Activated T-cell treated with anti-CD3 and anti-CD28 coated beads, Interleukin-2, amount 50 U/mL, for 72 hours (primary cell): ENCODE data around the gene TCF7L1. TPM values are rescaled to one million over a fixed set of nuclear protein-coding genes. Genes with fewer than 3 reads are reported as not detected.
"Not testable (repeated sequence)": the region's sequence is repeated elsewhere in the genome, so short reads cannot be mapped to it uniquely, and the experiment has no call there.

Experiments
- ATAC-seq, 2 donors: fragments of 150-1000 bp; cut with Tn5 transposase; replicated peaks in 1 of 2; 2 replicates each; pipeline ENCODE4 v1.10.0; 2021; ENCODE audit warnings: moderate library complexity in 2 of 2, mild to moderate bottlenecking in 1 of 2
- DNase-seq, 2 donors: peaks; one replicate each; pipeline ENCODE4 v3.0.0; 2021 to 2022; ENCODE audit warnings: mixed read lengths in 1 of 2
- H3K27ac Mint-ChIP-seq: one replicate; pipeline ENCODE4 v1.8.0; 2022; ENCODE audit warnings: mild to moderate bottlenecking, moderate library complexity, mixed read lengths
- H3K27me3 Mint-ChIP-seq: one replicate; pipeline ENCODE4 v1.8.0; 2022; ENCODE audit warnings: low read depth, mixed read lengths
- H3K36me3 Mint-ChIP-seq, 2 donors: one replicate each; pipeline ENCODE4 v1.8.0; 2022; ENCODE audit warnings: mixed read lengths in 2 of 2, mild to moderate bottlenecking in 1 of 2; ENCODE audit not compliant: insufficient read depth in 2 of 2
- H3K4me1 Mint-ChIP-seq: one replicate; pipeline ENCODE4 v1.8.0; 2022; ENCODE audit warnings: low read depth, mixed read lengths
- H3K4me3 Mint-ChIP-seq, 2 donors: one replicate each; pipeline ENCODE4 v1.8.0; 2022; ENCODE audit warnings: mild to moderate bottlenecking in 2 of 2, mixed read lengths in 2 of 2, moderate library complexity in 2 of 2
- H3K9me3 Mint-ChIP-seq, 2 donors: one replicate each; pipeline ENCODE4 v1.8.0; 2022; ENCODE audit warnings: mixed read lengths in 2 of 2
- total RNA-seq, 2 donors: library from RNA; stranded (reverse); gene quantifications; one replicate each; pipeline ENCODE4 v1.2.3, GENCODE V29; 2022

The TCF7L1 gene
- total RNA-seq, 2 donors from 2014 or later = 0.07 to 0.16 TPM

DNA sequence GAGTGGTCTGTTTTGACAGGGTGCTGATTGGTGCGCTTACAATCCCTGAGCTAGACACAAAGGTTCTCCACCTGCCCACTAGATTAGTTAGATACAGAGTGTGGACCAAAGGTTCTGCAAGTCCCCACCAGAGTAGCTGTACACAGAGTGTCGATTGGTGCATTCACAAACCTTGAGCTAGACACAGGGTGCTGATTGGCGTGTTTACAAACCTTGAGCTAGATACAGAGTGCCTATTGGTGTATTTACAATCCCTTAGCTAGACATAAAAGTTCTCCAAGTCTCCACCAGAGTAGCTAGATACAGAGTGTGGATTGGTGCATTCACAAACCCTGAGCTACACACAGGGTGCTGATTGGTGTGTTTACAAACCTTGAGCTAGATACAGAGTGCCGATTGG lies 200.7 kb downstream of the TCF7L1 start:
- H3K4me3 Mint-ChIP-seq, H3K36me3 Mint-ChIP-seq, H3K27me3 Mint-ChIP-seq, ATAC-seq, H3K9me3 Mint-ChIP-seq, DNase-seq, H3K27ac Mint-ChIP-seq: not testable (repeated sequence)
- H3K4me1 Mint-ChIP-seq = peaks cover 29% of the 10 kb centered on the region

DNA sequence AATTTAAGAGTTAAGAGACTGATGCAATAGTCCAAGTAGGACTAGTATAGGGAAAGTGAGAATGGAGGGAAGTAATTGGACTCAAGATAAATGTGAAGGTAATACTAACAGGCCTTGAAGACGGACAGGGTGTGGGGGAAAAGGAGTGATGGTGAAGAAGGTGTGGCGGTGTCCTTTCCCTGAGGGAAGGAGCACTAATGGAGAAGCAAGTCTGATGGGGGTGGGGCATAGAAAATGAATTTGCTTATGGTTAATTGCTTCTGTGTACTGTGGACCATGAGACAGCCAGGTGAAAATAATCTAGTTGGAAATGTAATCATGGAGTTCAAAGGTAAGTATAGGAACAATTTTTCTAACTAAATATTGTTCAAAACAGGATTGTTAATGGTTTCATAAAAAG lies 201.7 kb downstream of the TCF7L1 start:
- no peaks in the 10 kb centered on the region for H3K27me3 Mint-ChIP-seq
- ATAC-seq (no peak), DNase-seq (no peak)
- H3K9me3 Mint-ChIP-seq = no peaks in the 10 kb centered on the region
- no peak overlapping the region for H3K4me3 Mint-ChIP-seq
- H3K4me1 Mint-ChIP-seq = peaks cover 19% of the 10 kb centered on the region
- H3K36me3 Mint-ChIP-seq = no peaks in the 10 kb centered on the region
- no peak overlapping the region for H3K27ac Mint-ChIP-seq

DNA sequence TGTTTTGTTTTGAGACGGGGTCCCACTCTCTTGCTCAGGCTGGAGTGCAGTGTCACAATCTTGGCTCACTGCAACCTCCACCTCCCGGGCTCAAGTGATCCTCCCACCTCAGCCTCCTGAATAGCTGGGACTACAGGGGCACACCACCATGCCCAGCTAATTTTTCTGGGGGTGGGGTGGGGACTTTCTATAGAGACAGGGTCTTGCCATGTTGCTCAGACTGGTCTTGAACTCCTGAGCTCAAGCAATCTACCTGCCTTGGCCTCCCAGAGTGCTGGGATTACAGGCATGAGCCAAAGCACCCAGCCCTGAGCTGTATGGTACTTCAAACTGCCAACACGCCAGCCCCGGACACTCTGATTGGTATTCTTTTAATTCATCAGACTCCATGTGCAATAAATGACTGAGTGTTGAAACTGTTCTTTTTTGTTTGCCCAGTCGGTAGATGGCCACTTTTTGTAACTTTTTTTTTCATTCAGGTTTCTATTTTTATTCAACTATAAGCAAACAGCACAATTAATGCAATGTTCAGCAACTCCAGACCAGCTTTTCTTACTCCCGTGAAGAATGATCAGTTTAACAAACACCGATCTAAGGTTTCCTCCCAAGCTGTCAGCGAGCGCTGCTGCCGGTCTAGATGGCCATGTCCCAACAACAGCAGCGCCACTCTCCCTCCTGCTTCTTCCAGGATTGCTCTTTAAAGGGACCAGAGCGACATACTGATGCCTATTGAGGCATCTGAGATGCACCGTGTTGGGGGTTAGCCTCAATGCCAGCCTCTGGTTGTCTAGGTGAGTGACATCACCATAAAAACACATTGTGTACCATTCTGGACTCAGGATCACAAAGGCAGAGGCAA lies 207.1 kb downstream of the TCF7L1 start:
- Mint-ChIP-seq H3K4me1 (no peaks in the 10 kb centered on the region), H3K4me3 (no peak overlapping the region), H3K9me3 (no peaks in the 10 kb centered on the region), H3K27ac (no peak overlapping the region), H3K27me3 (no peaks in the 10 kb centered on the region), H3K36me3 (peaks cover 0 to 2% of the 10 kb centered on the region in 2 donors)
- ATAC-seq (no peak), DNase-seq (no peak)

DNA sequence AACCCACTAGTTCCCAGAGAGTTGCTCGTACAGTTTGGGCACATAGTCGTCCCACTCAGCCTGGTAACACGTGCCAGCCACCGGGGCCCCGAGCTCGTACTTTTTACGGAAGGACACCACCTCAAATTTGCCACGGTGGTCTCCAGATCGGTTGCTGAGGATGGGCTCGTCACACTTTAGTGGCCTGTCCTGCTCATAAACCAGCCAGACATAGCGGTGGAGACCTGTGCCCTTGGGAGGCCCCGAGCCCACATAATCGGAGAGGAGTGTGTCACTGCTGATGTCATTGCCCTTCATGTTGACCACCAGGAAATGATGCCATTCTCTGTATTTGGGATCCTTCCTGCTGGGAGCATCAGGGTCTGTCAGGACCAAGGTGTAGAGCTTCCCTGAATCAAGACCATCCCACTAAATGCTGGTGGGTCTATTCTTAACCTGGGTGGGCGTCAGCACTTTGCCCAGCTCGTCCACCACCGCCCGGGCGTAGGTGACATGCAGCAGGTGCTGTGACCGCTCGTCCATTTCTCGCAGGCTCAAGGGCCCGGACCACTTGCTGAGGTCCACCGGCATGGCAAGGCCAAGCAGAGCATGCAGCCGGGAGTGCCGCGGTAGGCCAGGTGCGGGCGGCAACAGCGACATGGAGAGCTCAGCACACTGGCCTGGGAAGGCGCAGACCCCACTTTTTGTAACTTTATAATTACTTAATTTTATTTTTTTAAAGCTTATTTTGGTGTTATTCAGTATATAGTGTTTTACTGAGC lies 208.3 kb downstream of the TCF7L1 start:
- ATAC-seq (no peak), DNase-seq (no peak)
- H3K4me3 Mint-ChIP-seq = no peak overlapping the region
- H3K27ac Mint-ChIP-seq = no peak overlapping the region
- peaks cover 0 to 2% of the 10 kb centered on the region in 2 donors for H3K36me3 Mint-ChIP-seq
- no peaks in the 10 kb centered on the region for H3K9me3 Mint-ChIP-seq
- H3K4me1 Mint-ChIP-seq = no peaks in the 10 kb centered on the region
- no peaks in the 10 kb centered on the region for H3K27me3 Mint-ChIP-seq

DNA sequence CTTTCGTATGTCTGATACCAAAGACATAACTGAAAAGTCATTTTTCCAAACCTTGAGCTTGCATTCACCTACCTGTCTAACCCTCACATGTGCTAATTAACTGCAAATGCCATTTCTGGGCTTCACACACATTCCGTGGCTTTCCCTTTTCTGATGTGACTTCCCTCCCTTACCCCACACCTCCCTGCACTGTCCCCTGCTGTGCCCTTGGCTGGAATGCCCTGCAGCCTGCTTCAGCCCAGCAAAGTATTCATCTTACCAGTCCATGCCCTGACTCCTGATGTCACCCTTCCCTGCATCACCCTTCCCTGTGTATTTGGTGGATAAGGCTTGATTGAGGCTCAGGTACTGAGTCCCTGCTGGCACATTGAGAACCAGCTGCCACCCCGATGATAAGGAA lies 209.0 kb downstream of the TCF7L1 start:
- ATAC-seq (no peak), DNase-seq (no peak)
- no peaks in the 10 kb centered on the region for H3K4me1 Mint-ChIP-seq
- H3K9me3 Mint-ChIP-seq = no peaks in the 10 kb centered on the region
- H3K27ac Mint-ChIP-seq = no peak overlapping the region
- no peaks in the 10 kb centered on the region for H3K27me3 Mint-ChIP-seq
- no peak overlapping the region for H3K4me3 Mint-ChIP-seq
- H3K36me3 Mint-ChIP-seq = peaks cover 0 to 2% of the 10 kb centered on the region in 2 donors

DNA sequence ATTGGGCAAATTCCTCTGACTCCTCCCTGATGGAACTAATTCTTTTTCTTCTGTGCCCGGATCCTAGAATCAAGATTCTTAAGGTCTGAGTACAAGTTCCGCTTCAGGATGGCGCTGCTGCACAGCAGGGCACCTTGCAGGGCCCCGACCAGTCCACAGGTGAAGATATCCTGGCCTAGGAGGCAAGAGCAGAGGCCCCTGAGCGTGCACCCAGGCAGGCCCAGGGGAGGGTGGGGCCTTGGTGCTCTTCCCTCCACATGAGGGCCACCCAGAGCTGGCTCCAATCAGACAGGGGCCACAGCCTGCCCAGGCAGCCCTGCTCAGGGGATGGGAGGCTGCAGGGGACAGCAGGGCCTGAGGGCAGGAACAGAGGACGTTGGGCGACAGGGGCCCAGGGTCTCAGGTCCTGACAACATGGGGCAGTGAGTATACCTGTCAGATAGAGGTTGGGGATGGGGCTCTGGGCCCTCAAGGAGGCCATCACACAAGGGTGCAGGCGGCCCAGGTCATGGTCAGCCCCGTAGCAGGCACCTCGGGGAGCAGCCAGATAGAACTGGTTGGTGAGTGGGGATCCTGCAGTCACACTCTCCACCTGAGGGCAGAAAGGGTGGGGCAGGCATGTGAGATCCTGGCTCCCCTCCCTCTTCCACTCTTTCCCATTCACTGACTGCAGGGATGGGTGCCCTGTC lies 210.2 kb downstream of the TCF7L1 start:
- ATAC-seq = peak in 1 of 2 donors; percentile 16
- H3K27ac Mint-ChIP-seq = peak overlapping the region; percentile 29
- not testable (repeated sequence) for H3K9me3 Mint-ChIP-seq

DNA sequence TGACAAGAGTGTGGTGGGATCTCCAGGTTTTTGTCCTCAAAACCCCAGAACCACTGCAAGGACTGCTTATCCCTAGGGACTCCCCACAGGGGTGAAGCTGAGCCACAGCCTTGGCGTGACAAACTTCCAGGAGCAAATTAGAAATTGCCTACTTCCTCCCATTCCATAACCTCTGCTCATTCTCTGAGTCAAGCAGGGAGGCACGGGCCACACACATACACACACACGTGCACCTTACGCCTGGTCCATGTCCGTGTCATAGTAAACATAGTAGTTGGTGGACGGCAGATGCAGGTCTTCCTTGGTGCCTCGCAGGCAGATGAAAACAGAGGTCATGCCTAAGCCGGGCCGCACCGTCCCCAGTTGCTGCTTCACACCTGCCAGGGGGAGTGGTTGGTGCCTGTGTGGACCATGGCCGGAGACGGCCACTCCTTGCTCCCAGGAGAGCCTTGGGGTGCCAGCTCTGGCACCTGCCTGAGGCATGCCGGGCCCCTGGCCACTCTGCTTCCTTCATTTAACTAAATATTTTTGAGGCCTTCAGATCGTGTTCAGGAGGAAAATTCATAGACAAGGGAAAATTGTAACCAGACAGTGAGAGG lies 211.3 kb downstream of the TCF7L1 start:
- Mint-ChIP-seq H3K4me1 (no peaks in the 10 kb centered on the region), H3K27me3 (no peaks in the 10 kb centered on the region), H3K9me3 (no peaks in the 10 kb centered on the region), H3K27ac (no peak overlapping the region), H3K4me3 (no peak overlapping the region), H3K36me3 (peaks cover 0 to 8% of the 10 kb centered on the region in 2 donors)
- DNase-seq (no peak), ATAC-seq (no peak)

More for the DNA sequence above, 210.2 kb downstream of the TCF7L1 start:
- H3K36me3 Mint-ChIP-seq, H3K27me3 Mint-ChIP-seq, H3K4me1 Mint-ChIP-seq, DNase-seq, H3K4me3 Mint-ChIP-seq: not testable (repeated sequence)

DNA sequence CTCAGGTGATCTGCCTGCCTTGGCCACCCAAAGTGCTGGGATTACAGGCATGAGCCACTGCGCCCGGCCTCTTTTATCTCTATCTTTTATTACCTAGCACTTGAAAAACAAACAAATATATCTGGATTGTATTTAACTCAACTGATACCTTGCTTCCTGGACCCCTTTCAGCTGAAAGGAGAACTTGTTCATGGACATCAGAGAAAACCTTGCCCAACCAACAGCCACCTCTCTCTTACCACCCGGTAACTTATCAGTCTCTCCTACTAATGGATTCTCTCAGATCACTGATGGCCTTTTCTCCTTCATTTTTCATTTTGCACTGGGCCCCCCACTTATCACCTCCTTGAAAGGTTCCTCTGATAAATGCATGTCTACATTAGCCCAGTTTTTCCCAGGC lies 214.4 kb downstream of the TCF7L1 start:
- Mint-ChIP-seq H3K4me3 (no peak overlapping the region), H3K4me1 (peaks cover 6% of the 10 kb centered on the region), H3K9me3 (no peaks in the 10 kb centered on the region), H3K27ac (no peak overlapping the region), H3K27me3 (no peaks in the 10 kb centered on the region), H3K36me3 (peaks cover 3 to 16% of the 10 kb centered on the region in 2 donors)
- no peak for DNase-seq
- no peak for ATAC-seq

DNA sequence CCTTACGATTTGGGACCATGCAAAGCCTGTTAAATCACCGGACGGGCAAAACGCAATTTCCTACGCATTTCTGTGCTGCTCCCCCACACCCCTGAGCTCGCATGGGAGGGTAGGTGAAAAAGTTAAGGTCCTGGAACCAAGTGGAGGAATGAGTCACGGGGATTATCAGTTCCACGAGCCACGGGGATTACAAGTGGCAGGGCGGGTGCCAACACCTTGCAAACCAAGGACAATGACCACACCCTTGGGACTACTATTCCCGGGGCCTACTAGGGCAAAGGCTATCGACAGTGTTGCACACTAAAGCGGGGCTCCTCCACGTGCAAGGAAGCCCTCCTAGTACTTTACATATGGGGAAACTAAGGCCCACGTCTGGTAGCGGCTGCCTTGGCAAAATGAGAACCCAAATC lies 220.7 kb downstream of the TCF7L1 start:
- DNase-seq (peak; percentile 8 to 11), ATAC-seq (peak; percentile 2 to 7)
- Mint-ChIP-seq H3K4me1 (peaks cover 44% of the 10 kb centered on the region), H3K9me3 (no peaks in the 10 kb centered on the region), H3K27ac (peak overlapping the region; percentile 97), H3K36me3 (peaks cover 9 to 17% of the 10 kb centered on the region in 2 donors), H3K27me3 (no peaks in the 10 kb centered on the region), H3K4me3 (peak overlapping the region; percentile 98 to 99)

DNA sequence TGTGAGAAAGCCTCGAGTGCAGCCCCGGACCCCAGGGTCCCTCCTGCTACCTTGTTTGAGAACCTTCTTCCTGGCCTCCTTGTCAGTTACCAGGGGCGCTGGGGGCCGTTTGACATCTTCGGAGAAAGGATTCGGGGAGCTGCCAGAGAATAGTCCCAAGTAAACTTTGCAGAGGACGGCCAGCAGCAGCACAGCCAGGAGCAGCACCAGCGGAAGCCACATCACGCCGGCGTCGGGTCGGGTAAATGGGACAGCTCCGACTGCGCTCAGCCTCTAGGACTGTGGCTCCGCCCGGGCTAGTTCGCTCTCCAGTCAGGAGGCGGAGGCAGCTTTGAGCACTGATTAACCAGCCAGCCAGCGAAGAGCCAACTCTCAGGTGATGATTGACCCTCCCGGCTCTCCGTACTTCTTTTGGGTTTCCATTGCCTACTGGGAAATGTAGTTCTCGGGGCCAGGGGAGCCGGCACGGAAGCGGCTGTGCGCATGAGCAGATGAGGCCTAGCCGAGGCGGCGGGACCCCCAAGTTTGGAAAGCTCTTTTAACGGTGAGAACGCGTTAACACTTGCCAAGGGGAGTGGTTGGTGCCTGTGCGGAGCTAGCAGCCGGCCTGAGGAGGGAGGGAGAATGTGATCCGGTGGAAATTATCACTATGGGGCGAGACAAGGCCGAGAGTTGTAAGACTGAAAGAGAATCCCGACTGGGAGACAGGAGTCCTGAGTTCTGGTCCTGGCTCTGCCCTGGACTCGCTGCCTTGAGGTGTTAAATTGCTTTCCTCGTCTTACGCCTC lies 221.3 kb downstream of the TCF7L1 start, which contains the start of the genes ELMOD3 and RETSAT:
TSS of gene ELMOD3 (plus strand) at position 484 of the 787 bp plus-strand sequence. CDS start 2,430 bp downstream, outside the sequence.
TSS of gene RETSAT (minus strand) at position 243 of the 787 bp plus-strand sequence. CDS start at position 222, 21 bp downstream.
- peak; percentile 99 for ATAC-seq
- peaks cover 47% of the 10 kb centered on the region for H3K4me1 Mint-ChIP-seq
- peaks cover 9 to 14% of the 10 kb centered on the region in 2 donors for H3K36me3 Mint-ChIP-seq

DNA sequence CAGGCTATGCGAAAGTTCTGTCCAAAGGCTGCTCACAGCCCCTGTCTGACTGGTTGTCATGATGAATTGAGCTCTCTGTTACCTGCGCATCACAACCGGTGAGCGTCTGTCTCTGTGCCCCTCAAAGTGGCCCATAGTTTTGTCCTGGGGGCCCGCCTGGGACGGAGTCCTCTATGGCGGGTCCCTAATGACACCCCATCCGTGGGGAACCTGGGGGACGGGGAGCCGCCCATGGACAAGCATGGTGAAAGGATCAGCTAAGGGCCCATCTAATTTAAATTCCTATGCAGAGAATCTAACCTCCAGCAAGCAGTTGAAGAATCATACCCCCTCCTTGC lies 221.8 kb downstream of the TCF7L1 start:
- peak overlapping the region; percentile 98 to 99 for H3K4me3 Mint-ChIP-seq
- peaks cover 7 to 13% of the 10 kb centered on the region in 2 donors for H3K36me3 Mint-ChIP-seq
- H3K27me3 Mint-ChIP-seq = no peaks in the 10 kb centered on the region
- peaks cover 47% of the 10 kb centered on the region for H3K4me1 Mint-ChIP-seq
- H3K27ac Mint-ChIP-seq = peak overlapping the region; percentile 97
- peak in 1 of 2 donors; percentile 12 for ATAC-seq
- DNase-seq = no peak
- H3K9me3 Mint-ChIP-seq = no peaks in the 10 kb centered on the region

More for the DNA sequence above, 221.3 kb downstream of the TCF7L1 start, which contains the start of the genes ELMOD3 and RETSAT:
- Mint-ChIP-seq H3K4me3 (peak within 1 kb of the TSS; percentile 98 to 99), H3K9me3 (no peaks in the 10 kb centered on the region), H3K27ac (peak within 1 kb of the TSS; percentile 97), H3K27me3 (no peaks in the 10 kb centered on the region)
- peak; percentile 96 to 99 for DNase-seq

DNA sequence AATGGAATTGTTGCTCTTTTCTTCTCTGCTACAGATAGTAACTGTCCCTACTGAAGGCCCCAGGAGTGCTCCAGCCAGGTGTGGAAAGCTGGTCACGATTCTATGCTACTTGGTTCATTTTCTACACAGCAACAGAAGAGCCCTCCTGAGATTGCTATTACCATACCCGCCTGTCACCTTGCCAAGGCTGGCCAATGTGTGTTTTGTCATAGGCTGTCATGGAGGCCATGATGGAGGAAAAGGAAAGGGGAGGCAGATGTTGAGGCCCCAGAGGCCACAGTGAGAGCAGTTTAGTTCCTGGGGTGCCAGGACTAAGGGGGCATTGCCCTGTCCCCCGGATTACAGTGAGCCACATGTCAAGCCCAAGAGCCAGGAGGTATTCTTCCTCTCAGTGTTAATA lies 222.3 kb downstream of the TCF7L1 start:
- Mint-ChIP-seq H3K9me3 (no peaks in the 10 kb centered on the region), H3K4me1 (peaks cover 47% of the 10 kb centered on the region), H3K27me3 (no peaks in the 10 kb centered on the region), H3K4me3 (peak overlapping the region; percentile 98 to 99), H3K27ac (peak overlapping the region; percentile 9), H3K36me3 (peaks cover 7 to 9% of the 10 kb centered on the region in 2 donors)
- DNase-seq = no peak
- ATAC-seq = no peak
